Activated CD8-positive, alpha-beta memory T cell treated with anti-CD3 and anti-CD28 coated beads, Interleukin-2, amount 10 ng/mL, durations not matched to agents 7 days and 5 days (primary cell): Measurements from ENCODE around the gene MTG2. TPM values are rescaled to one million over a fixed set of nuclear protein-coding genes. Genes with fewer than 3 reads are reported as not detected.
"Not testable (repeated sequence)": the region's sequence is repeated elsewhere in the genome, so short reads cannot be mapped to it uniquely, and the experiment has no call there.

Experiments
- ATAC-seq: fragments of 150-1000 bp; cut with Tn5 transposase; one replicate; pipeline ENCODE4 v1.10.0; 2021; ENCODE audit warnings: moderate library complexity
- CTCF ChIA-PET: fragments of 350-600 bp; sonication (Branson Sonifier 250); formaldehyde crosslinking; loops from one replicate; lab custom pipeline; 2021; ENCODE audit warnings: antibody characterized with exemption; lab: Charles Lee
- DNase-seq: peaks from one replicate; pipeline ENCODE4 v3.0.0-alpha.2; 2020
- H3K27ac Mint-ChIP-seq: one replicate; pipeline ENCODE4 v1.8.0; 2021; ENCODE audit warnings: mild to moderate bottlenecking, mixed read lengths
- H3K27me3 Mint-ChIP-seq: one replicate; pipeline ENCODE4 v1.8.0; 2021; ENCODE audit warnings: mixed read lengths
- H3K36me3 Mint-ChIP-seq: one replicate; pipeline ENCODE4 v1.8.0; 2021; ENCODE audit warnings: mild to moderate bottlenecking, mixed read lengths
- H3K4me1 Mint-ChIP-seq: one replicate; pipeline ENCODE4 v1.8.0; 2021; ENCODE audit warnings: mixed read lengths
- H3K4me3 Mint-ChIP-seq: one replicate; pipeline ENCODE4 v1.8.0; 2021; ENCODE audit warnings: mild to moderate bottlenecking, moderate library complexity, mixed read lengths
- H3K9me3 Mint-ChIP-seq: one replicate; pipeline ENCODE4 v1.8.0; 2022; ENCODE audit warnings: low read depth, mixed read lengths
- total RNA-seq, 2 experiments: library from RNA; stranded (reverse); gene quantifications; one replicate each; pipeline ENCODE4 v1.2.3, GENCODE V29; 2021

Gene MTG2
- total RNA-seq, 2 experiments from 2014 or later = 34.0 to 40.1 TPM

- no peak for DNase-seq
- Mint-ChIP-seq H3K4me1 (peaks cover 54% of the 10 kb centered on the region), H3K27ac (peak overlapping the region; percentile 91), H3K27me3 (no peaks in the 10 kb centered on the region), H3K36me3 (peaks cover 50% of the 10 kb centered on the region), H3K4me3 (peak overlapping the region; percentile 95), H3K9me3 (no peaks in the 10 kb centered on the region)
- ATAC-seq = no peak
- CTCF ChIA-PET = interaction anchor here (1.3 to 2.5 kb wide), 6 partner anchors 19 to 130 kb away, joined by 4 to 20 read pairs (median 8); partner anchors contain the start of genes LSM14B, MTG2 and TAF4
Observed at GRCh38 chr20:62141043-62141396, 41.8 kb upstream of the MTG2 start.

GRCh38 chr20:62141397-62142251, 41.2 kb upstream of the MTG2 start:
- CTCF ChIA-PET = interaction anchor here (0.6 to 2.5 kb wide), 7 partner anchors 20 to 130 kb away, joined by 3 to 20 read pairs (median 7); partner anchors contain the start of genes LSM14B, MTG2 and TAF4
- H3K4me1 Mint-ChIP-seq = peaks cover 55% of the 10 kb centered on the region

DNA sequence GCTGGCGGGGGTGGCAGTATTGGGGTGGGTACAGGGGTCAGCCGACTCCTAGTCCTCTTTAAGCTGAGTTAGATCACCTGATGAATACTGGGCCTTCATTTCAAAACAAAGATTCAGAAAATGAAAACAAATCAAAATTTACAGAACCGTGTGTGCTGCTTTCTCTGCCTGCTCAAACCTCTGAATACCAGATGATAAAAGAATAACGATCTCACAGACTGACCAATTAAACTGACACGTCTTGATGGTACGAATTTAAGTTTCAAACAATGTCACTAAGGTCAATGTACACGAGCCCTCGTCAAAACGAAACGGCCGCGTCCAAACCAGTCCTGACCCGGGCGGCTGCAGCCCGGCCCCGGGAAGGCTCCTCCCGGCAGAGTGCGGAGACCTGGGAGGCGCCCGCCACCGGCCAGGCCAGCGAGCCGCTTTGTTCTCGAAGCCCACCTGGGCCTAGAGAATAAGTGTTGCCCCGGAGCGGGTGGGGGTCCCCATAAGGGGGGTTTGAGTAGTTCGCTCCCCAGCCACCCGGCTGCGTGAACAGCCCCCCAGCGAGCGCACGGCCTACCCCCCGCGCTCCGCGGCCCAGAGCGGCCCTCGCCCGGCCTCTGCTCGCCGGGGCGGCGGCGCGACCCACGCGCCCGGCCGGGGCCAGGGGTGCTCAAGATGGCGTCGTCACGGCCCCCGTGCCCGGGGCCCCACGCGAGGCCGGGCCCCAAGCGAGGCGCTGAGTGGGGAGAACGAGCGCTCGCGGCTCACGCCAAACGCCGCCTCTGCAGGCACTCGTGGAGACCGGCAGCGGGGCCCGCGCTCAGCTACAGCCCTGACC, 40.4 kb upstream of the MTG2 start:
- CTCF ChIA-PET = interaction anchor here (0.8 to 2.5 kb wide), 6 partner anchors 8 to 131 kb away, joined by 4 to 20 read pairs (median 8); partner anchors contain the start of genes LSM14B and TAF4
- Mint-ChIP-seq H3K4me3 (peak overlapping the region; percentile 95), H3K36me3 (peaks cover 38% of the 10 kb centered on the region), H3K27ac (peak overlapping the region; percentile 91), H3K27me3 (no peaks in the 10 kb centered on the region), H3K9me3 (no peaks in the 10 kb centered on the region), H3K4me1 (peaks cover 56% of the 10 kb centered on the region)
- peak; percentile 17 for ATAC-seq
- DNase-seq = no peak

More at GRCh38 chr20:62141397-62142251, 41.2 kb upstream of the MTG2 start:
- peaks cover 47% of the 10 kb centered on the region for H3K36me3 Mint-ChIP-seq
- peak overlapping the region; percentile 91 for H3K27ac Mint-ChIP-seq
- no peak for ATAC-seq
- peak; percentile 61 for DNase-seq
- H3K27me3 Mint-ChIP-seq = no peaks in the 10 kb centered on the region
- H3K4me3 Mint-ChIP-seq = peak overlapping the region; percentile 95
- no peaks in the 10 kb centered on the region for H3K9me3 Mint-ChIP-seq

DNA sequence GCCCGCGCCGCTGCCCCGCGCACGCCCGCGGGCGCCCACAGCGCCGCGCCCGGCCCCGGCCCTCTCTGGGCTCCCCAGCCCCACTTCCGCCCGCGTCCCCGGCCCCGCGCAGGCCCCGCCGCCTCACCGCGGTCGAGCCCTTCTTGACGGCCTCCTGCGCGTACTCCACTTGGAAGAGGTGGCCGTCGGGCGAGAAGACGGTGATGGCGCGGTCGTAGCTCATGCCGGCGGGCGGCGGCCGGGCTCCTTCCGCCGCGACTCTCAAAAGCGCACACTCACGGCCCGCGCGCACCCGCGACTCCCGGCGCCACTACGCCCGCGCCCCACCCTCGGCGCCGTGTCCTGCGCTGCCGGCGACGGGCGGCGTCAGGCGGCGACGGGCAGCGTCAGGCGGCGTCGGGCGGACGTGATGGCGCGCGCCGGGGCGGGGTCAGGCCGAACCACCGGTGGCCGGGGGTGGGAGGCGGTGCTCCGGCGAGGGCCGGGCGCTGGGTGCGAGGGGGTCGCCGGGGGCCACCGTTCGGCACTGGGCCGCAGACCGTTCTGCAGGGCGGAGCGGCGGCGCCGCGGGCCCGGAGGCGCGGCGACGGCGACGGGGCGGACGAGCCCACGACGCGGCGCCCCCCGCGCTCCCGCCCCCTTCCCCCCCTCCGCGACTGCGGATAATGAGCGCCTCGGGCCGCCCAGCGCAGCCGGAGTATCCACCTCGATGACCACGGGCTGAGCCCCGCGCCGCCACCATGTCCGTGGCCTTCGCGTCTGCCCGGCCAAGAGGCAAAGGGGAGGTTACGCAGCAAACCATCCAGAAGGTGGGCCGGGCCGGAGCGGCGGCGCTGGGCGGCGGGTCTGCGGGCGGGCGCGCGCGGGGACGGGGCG, 39.5 kb upstream of the MTG2 start, which contains the start of the genes PSMA7 and SS18L1:
Gene PSMA7, minus strand, starts transcription at position 314 of the 876 bp plus-strand sequence. Its CDS starts 91 bp downstream, at position 223.
Gene SS18L1, plus strand, starts transcription at position 689 of the 876 bp plus-strand sequence. Its CDS starts 52 bp downstream, at position 741.
- Mint-ChIP-seq H3K36me3 (peaks cover 30% of the 10 kb centered on the region), H3K27ac (peak within 1 kb of the TSS; percentile 91), H3K4me1 (peaks cover 48% of the 10 kb centered on the region), H3K27me3 (no peaks in the 10 kb centered on the region), H3K4me3 (peak within 1 kb of the TSS; percentile 95), H3K9me3 (no peaks in the 10 kb centered on the region)
- CTCF ChIA-PET = interaction anchor here (0.8 to 2.5 kb wide), 2 partner anchors 9 to 21 kb away, joined by 4 to 20 read pairs; partner anchors contain the start of gene LSM14B
- ATAC-seq = peak; percentile 90
- DNase-seq = peak; percentile 88

DNA sequence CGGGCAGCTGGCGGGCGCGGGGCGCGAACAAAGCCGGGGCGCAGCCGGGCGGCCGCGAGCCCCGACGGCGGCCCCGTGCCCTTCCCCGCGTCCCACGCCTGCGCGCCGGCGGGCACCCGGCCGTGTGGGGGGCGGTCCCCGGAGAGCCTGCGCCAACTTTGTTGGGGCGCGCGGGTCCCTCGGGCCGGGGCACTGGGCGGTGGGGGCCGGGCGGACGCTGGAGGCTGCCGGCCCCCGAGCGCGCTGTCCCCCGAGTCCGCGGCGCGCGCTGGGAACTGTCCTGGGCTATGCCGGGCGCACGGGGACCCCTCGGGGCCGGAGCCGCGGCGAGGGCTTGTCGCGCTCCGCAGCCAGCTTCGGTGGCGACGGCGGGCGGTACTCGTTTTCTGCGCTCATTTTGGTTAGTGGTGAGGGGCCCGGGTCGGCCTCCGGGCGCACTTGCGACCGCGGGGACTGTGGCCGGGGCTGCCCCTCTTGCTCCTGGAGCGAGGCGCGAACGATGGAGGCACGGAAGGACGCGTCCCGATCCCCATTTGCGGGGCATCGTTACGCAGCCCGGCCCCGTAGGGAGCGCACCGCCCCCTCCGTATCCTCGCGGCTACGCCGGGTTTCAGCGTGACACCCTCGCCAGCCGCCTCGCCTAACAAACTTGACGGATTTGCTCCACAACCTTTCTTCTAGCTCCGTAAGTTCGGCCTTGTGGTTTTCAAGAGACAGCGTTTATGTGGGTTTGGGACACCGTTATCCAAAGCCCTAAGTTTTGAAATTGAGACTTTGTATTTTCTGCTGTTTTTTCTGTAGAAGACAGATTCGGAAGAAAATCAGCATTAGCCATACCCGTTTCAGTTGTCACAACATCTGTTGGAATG, 38.6 kb upstream of the MTG2 start:
- CTCF ChIA-PET = interaction anchor here (1.9 kb wide), 1 partner anchor 134 kb away, joined by 7 read pairs; no protein-coding TSS in a partner anchor
- Mint-ChIP-seq H3K9me3 (no peaks in the 10 kb centered on the region), H3K36me3 (peaks cover 25% of the 10 kb centered on the region), H3K4me3 (peak overlapping the region; percentile 77), H3K27ac (peak overlapping the region; percentile 54), H3K27me3 (no peaks in the 10 kb centered on the region), H3K4me1 (peaks cover 48% of the 10 kb centered on the region)
- ATAC-seq = peak; percentile 14
- peak; percentile 67 for DNase-seq

- H3K4me1 Mint-ChIP-seq = peaks cover 38% of the 10 kb centered on the region
- DNase-seq (no peak), ATAC-seq (no peak)
- H3K4me3 Mint-ChIP-seq = peak overlapping the region; percentile 18
- H3K27me3 Mint-ChIP-seq = no peaks in the 10 kb centered on the region
- CTCF ChIA-PET = interaction anchor here (1.9 kb wide), 1 partner anchor 135 kb away, joined by 7 read pairs; no protein-coding TSS in a partner anchor
- no peaks in the 10 kb centered on the region for H3K9me3 Mint-ChIP-seq
- H3K27ac Mint-ChIP-seq = no peak overlapping the region
- peaks cover 13% of the 10 kb centered on the region for H3K36me3 Mint-ChIP-seq
Observed at GRCh38 chr20:62145688-62146018, 37.2 kb upstream of the MTG2 start.

GRCh38 chr20:62146019-62146755, 36.6 kb upstream of the MTG2 start:
- CTCF ChIA-PET = interaction anchor here (1.6 to 1.9 kb wide), 2 partner anchors 10 to 136 kb away, joined by 3 to 7 read pairs; no protein-coding TSS in a partner anchor
- DNase-seq (no peak), ATAC-seq (no peak)
- H3K4me1 Mint-ChIP-seq = peaks cover 33% of the 10 kb centered on the region
- no peak overlapping the region for H3K4me3 Mint-ChIP-seq
- H3K36me3 Mint-ChIP-seq = peaks cover 11% of the 10 kb centered on the region
- H3K27me3 Mint-ChIP-seq = no peaks in the 10 kb centered on the region
- H3K27ac Mint-ChIP-seq = no peak overlapping the region
- no peaks in the 10 kb centered on the region for H3K9me3 Mint-ChIP-seq

DNA sequence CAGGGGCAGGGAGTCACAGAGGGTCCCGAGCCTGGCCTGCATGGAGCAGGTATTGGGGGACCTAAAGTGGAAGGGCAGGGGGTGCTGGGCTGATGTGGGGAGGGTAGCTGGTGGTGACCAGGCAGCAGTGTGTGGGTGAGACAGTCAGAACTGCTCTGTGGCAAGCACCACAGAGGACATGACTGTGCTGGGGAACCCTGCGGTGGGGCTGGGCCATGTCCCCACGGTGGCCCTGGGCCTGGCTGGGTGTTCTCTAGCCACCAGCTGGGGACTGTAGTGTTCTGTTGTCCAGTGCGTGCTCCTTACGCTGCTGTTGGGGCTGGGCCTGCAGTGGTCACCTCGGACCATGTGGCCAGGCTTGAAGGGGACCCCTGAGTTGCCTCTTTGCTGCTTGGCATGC, 35.7 kb upstream of the MTG2 start:
- Mint-ChIP-seq H3K9me3 (no peaks in the 10 kb centered on the region), H3K27me3 (no peaks in the 10 kb centered on the region), H3K27ac (no peak overlapping the region), H3K4me1 (peaks cover 23% of the 10 kb centered on the region), H3K4me3 (no peak overlapping the region), H3K36me3 (peaks cover 9% of the 10 kb centered on the region)
- CTCF ChIA-PET = interaction anchor here (1.6 kb wide), 1 partner anchor 9 kb away, joined by 3 read pairs; no protein-coding TSS in a partner anchor
- DNase-seq = no peak
- ATAC-seq = no peak

DNA sequence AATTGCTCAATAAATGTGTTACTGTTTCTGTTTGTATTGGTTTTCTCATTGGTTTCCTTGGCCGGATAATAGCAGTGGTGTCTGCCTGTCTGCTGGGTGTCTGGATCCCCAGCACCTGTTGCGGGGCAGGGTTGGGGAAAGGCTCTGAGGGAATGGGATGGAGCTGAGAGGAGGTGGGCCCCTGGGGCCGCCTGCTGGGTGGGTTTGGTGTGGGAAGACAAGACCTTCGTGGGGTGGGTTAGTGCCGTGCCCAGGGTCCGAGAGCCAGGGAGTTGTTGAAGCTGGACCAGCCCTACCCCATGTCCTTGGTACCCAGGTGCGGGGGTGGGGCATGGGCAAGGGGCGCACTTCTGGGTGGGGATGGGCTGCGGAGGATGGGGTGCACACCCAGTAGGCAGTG, 35.3 kb upstream of the MTG2 start:
- peaks cover 10% of the 10 kb centered on the region for H3K36me3 Mint-ChIP-seq
- H3K9me3 Mint-ChIP-seq = peaks cover 2% of the 10 kb centered on the region
- H3K4me1 Mint-ChIP-seq = peaks cover 21% of the 10 kb centered on the region
- CTCF ChIA-PET = interaction anchor here (1.6 kb wide), 1 partner anchor 9 kb away, joined by 3 read pairs; no protein-coding TSS in a partner anchor
- DNase-seq (no peak), ATAC-seq (no peak)
- no peaks in the 10 kb centered on the region for H3K27me3 Mint-ChIP-seq
- H3K27ac Mint-ChIP-seq = no peak overlapping the region
- no peak overlapping the region for H3K4me3 Mint-ChIP-seq

- H3K9me3 Mint-ChIP-seq = not testable (repeated sequence)
- H3K4me1 Mint-ChIP-seq = peaks cover 21% of the 10 kb centered on the region
Observed at GRCh38 chr20:62148383-62148782, 34.4 kb upstream of the MTG2 start.

DNA sequence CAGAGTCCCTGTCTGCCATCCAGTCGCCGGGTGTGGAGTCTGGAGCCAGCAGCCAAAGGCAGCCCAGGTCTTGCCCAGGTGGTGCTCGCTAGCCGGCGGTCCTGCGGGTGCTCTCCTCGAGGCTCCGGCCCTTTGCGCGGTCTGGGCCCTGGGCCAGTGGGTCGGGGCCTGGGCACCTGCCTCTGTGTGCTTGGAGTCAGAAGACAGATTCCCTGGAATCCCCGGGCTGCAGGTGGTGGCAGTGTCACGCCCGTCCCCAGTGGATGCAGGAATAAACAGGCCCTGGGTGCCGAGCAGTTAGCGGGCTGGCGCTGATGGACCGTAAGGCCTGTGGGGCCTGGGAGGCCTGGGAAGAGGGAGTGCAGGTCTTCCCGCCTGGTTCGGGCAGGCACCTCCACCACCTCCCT, 33.9 kb upstream of the MTG2 start:
- Mint-ChIP-seq H3K27me3 (no peaks in the 10 kb centered on the region), H3K4me1 (peaks cover 21% of the 10 kb centered on the region), H3K9me3 (peaks cover 6% of the 10 kb centered on the region), H3K27ac (no peak overlapping the region), H3K36me3 (peaks cover 24% of the 10 kb centered on the region), H3K4me3 (no peak overlapping the region)
- DNase-seq (no peak), ATAC-seq (no peak)
- CTCF ChIA-PET = no interaction called here

More at GRCh38 chr20:62148383-62148782, 34.4 kb upstream of the MTG2 start:
- H3K27ac Mint-ChIP-seq, H3K27me3 Mint-ChIP-seq, DNase-seq, H3K4me3 Mint-ChIP-seq, CTCF ChIA-PET, ATAC-seq: not testable (repeated sequence)
- peaks cover 19% of the 10 kb centered on the region for H3K36me3 Mint-ChIP-seq
